OCI-LY7 (cell line): ENCODE results near the gene DRD4. TPM values are rescaled to one million over a fixed set of nuclear protein-coding genes. Genes with fewer than 3 reads are reported as not detected.

Experiments
- BruUV-seq: library from RNA; stranded (reverse); fragments of 400-500 nt; replicated peaks from 2 replicates; lab custom pipeline; 2021; lab: Mats Ljungman, UMichigan
- CTCF ChIA-PET: fragments of 300-600 bp; sonication (Branson Sonifier 250); formaldehyde crosslinking; loops from one replicate; lab custom pipeline; 2022; ENCODE audit warnings: antibody characterized with exemption; ENCODE audit not compliant: unreplicated experiment; lab: Charles Lee
- POLR2A ChIA-PET: fragments of 300-600 bp; sonication (Branson Sonifier 250); formaldehyde crosslinking; loops from one replicate; lab custom pipeline; 2022; ENCODE audit warnings: antibody characterized with exemption; lab: Charles Lee
- DNase-seq: peaks from one replicate; pipeline ENCODE4 v3.0.0-alpha.2; 2015; ENCODE audit warnings: low spot score
- H2AFZ ChIP-seq: fragments of 200-600 bp; sonication (generic), shearing (Covaris generic); 2 replicates; pipeline ENCODE4 v1.6.1; 2014; ENCODE audit warnings: mild to moderate bottlenecking, antibody characterized with exemption, low read length, moderate library complexity
- H3K27ac ChIP-seq: fragments of 200-600 bp; sonication (generic); 2 replicates; pipeline ENCODE4 v1.5.1; 2014; ENCODE audit warnings: mixed run types, low read depth, mild to moderate bottlenecking, moderate library complexity, low read length, inconsistent platforms; ENCODE audit not compliant: poor library complexity, severe bottlenecking
- H3K36me3 ChIP-seq: fragments of 200-600 bp; sonication (generic); 2 replicates; pipeline ENCODE4 v1.6.1; 2014; ENCODE audit warnings: mild to moderate bottlenecking, antibody characterized with exemption, low read length, moderate library complexity, mixed read lengths; ENCODE audit not compliant: insufficient read depth
- H3K4me1 ChIP-seq: fragments of 200-600 bp; sonication (generic); 2 replicates; pipeline ENCODE4 v1.5.1; 2014; ENCODE audit warnings: mild to moderate bottlenecking, low read length; ENCODE audit not compliant: insufficient read depth, poor library complexity, severe bottlenecking
- H3K4me2 ChIP-seq: fragments of 200-600 bp; sonication (generic); 2 replicates; pipeline ENCODE4 v1.6.1; 2014; ENCODE audit warnings: mild to moderate bottlenecking, low read length
- H3K4me3 ChIP-seq: fragments of 200-600 bp; sonication (generic); 2 replicates; pipeline ENCODE4 v1.5.1; 2014; ENCODE audit warnings: mild to moderate bottlenecking, low read depth, low read length; ENCODE audit not compliant: poor library complexity, severe bottlenecking
- H3K79me2 ChIP-seq: fragments of 200-600 bp; sonication (generic); 2 replicates; pipeline ENCODE4 v1.6.1; 2016; ENCODE audit warnings: low read depth, mild to moderate bottlenecking, low read length, moderate library complexity, mixed read lengths; ENCODE audit not compliant: insufficient read depth
- H3K9me2 ChIP-seq: fragments of 200-600 bp; sonication (generic); 2 replicates; pipeline ENCODE4 v1.6.1; 2016; ENCODE audit warnings: mild to moderate bottlenecking, low read length, mixed read lengths; ENCODE audit not compliant: insufficient read depth
- H3K9me3 ChIP-seq: fragments of 200-600 bp; sonication (generic); 2 replicates; pipeline ENCODE4 v1.6.1; 2014; ENCODE audit warnings: mild to moderate bottlenecking, mixed run types, low read length, mixed read lengths
- H4K20me1 ChIP-seq: fragments of 200-600 bp; sonication (generic); 2 replicates; pipeline ENCODE4 v1.6.1; 2014; ENCODE audit warnings: mild to moderate bottlenecking, antibody characterized with exemption, low read length, moderate library complexity, mixed read lengths; ENCODE audit not compliant: insufficient read depth
- CTCF ChIP-seq: fragments of 200-600 bp; sonication (generic); conservative IDR thresholded peaks from 2 replicates; pipeline ENCODE4 v1.5.1; 2014; ENCODE audit warnings: mild to moderate bottlenecking, antibody characterized with exemption, low read length, moderate library complexity, mixed read lengths
- EZH2phosphoT487 ChIP-seq: fragments of 200-600 bp; sonication (generic); IDR thresholded peaks from 2 replicates; pipeline ENCODE4 v1.6.1; 2018; ENCODE audit warnings: low read depth, borderline replicate concordance, mild to moderate bottlenecking, mixed run types, antibody characterized with exemption, low read length, moderate library complexity, mixed read lengths
- intact Hi-C: fragments of 100-400 bp; cut with micrococcal nuclease; formaldehyde crosslinking; loops from one replicate; pipeline ENCODE4 v1.10.0; 2022; ENCODE audit not compliant: unreplicated experiment
- total RNA-seq, 2 experiments: library from RNA; depleted of rRNA in 1 of 2; stranded (reverse); fragments of >200 nt in 1 of 2; shearing (Covaris generic) in 1 of 2; gene quantifications; 2 replicates each; pipeline ENCODE4 v1.2.3, GENCODE V29; 2014 to 2022

DRD4 gene
- total RNA-seq, 2 experiments from 2014 or later, result 0.16 to 3.1 TPM

DNA sequence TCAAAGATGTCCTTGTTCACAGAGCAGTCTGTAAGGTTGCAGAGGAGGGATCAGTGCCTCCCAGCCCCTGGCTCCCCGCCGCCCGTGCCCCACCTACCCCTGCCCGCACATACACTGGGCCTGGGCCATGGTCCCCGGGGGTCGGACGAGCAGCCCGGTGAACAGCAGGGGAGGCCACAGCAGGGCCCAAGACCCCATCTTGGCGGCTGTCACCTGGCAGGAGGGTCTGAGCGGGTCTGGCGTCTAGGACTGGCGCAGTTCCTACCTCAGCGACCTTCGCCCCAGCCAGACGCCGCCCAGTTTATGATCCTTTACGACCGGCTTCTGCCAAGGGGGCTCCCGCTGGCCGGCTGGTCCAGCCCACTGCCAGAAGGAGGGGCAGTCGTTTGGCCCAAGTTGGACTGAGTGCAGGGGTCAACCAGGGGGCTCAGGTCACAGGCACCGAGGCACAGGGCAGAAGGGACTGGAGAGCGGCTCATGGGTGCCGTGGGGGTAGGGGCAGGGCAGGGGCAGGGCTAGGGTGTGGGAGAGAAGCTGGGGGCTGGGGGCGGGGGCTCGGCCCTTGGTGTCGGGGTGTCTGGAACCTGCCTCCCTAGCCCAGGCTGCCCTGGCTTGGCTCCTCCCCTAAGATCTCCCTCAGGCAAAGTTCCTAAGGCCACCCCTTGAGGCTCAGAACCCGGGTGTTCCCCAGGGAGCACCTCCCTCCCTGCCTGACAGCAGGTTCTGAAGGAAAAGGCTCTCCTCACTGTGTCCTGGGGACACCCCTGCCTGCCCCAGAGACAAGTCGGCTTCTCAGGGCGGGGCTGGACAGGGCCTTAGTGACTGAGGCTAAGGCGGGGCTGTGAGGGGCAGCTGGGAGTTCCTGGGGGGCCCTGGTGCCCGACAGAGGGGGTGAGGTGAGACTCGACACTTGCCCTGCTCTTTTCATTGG lies 12.1 kb upstream of the DRD4 start, which contains the start of gene CDHR5:
TSS of gene CDHR5 (minus strand) at position 251 of the 931 bp plus-strand sequence. CDS start at position 198, 53 bp downstream.
- intact Hi-C loops, result no loop called here
- Histone ChIP-seq H2AFZ (no peak within 1 kb of the TSS), H3K79me2 (no peaks in the 10 kb centered on the region), H3K27ac (no peak within 1 kb of the TSS), H3K36me3 (no peaks in the 10 kb centered on the region), H3K9me3 (no peaks in the 10 kb centered on the region), H4K20me1 (no peaks in the 10 kb centered on the region), H3K4me2 (no peak within 1 kb of the TSS), H3K4me3 (no peak within 1 kb of the TSS), H3K9me2 (no peaks in the 10 kb centered on the region), H3K4me1 (no peaks in the 10 kb centered on the region)
- POLR2A ChIA-PET, result interaction anchor here (1.0 kb wide), 1 partner anchor 47 kb away, joined by 3 read pairs; no protein-coding TSS in a partner anchor
- no peak for DNase-seq
- TF ChIP-seq CTCF, result no peak
- TF ChIP-seq EZH2phosphoT487, result no peak
- BruUV-seq, result no TSS peak
- CTCF ChIA-PET, result no interaction called here

GRCh38 chr11:625636-626268 lies 11.3 kb upstream of the DRD4 start:
- H3K4me2 ChIP-seq, result no peak overlapping the region
- no peak overlapping the region for H3K27ac ChIP-seq
- H3K9me3 ChIP-seq, result no peaks in the 10 kb centered on the region
- H3K9me2 ChIP-seq, result no peaks in the 10 kb centered on the region
- H4K20me1 ChIP-seq, result no peaks in the 10 kb centered on the region
- H3K79me2 ChIP-seq, result no peaks in the 10 kb centered on the region
- no peaks in the 10 kb centered on the region for H3K36me3 ChIP-seq
- H3K4me1 ChIP-seq, result no peaks in the 10 kb centered on the region
- TF ChIP-seq EZH2phosphoT487 (no peak), CTCF (no peak)
- intact Hi-C loops, result no loop called here
- H2AFZ ChIP-seq, result no peak overlapping the region
- DNase-seq, result no peak
- ChIA-PET POLR2A (no interaction called here), CTCF (no interaction called here)
- no TSS peak for BruUV-seq
- H3K4me3 ChIP-seq, result no peak overlapping the region
